GM06990 (cell line): ENCODE results near the gene PRSS12.

ENCODE experiments used
- DNase-seq: peaks from one replicate; pipeline ENCODE4 v3.0.0-alpha.2; 2011; ENCODE audit not compliant: insufficient read length; ENCODE audit errors: extremely low read depth
- H3K27me3 ChIP-seq: replicated peaks from 2 replicates; pipeline ENCODE4 v1.6.0; 2011; ENCODE audit warnings: low read length; ENCODE audit not compliant: control insufficient read depth, insufficient read depth
- H3K36me3 ChIP-seq: 2 replicates; pipeline ENCODE4 v1.5.1; 2011; ENCODE audit warnings: low read length; ENCODE audit not compliant: control insufficient read depth, insufficient read depth
- H3K4me3 ChIP-seq: replicated peaks from 2 replicates; pipeline ENCODE4 v1.5.1; 2011; ENCODE audit warnings: low read depth, mild to moderate bottlenecking, control low read depth, low read length
- CTCF ChIP-seq: IDR thresholded peaks from 2 replicates; pipeline ENCODE4 v1.5.1; 2011; ENCODE audit warnings: low read length, control low read depth, mild to moderate bottlenecking, inconsistent platforms; ENCODE audit not compliant: insufficient read depth, poor library complexity, severe bottlenecking

The PRSS12 gene

DNA sequence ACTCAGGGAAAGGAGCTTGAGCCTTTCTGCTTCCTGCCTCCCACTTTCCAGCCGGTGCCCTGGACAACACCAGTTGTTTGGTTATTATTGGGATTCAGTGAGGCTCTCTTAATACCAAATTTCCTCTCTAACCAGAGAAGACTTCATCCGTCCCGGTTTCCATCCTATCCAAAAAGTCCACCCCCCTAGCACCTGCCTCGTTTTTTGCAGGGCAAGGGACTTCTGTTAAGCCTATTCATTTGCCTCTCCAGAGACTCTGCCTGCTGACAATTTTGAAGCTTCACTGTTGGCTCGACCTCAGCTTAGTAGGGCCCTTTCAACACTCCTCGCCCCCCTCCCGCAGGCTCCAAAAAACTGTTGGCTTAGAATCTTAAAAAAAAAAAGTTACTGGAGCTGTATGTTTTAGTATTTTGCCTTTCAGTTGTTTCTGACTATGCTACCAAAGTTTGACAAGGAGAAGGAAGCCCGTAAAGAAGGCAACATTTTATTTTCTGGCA lies 779 bp upstream of the PRSS12 start:
- H3K36me3 ChIP-seq = no peaks in the 10 kb centered on the region
- DNase-seq = no peak
- no peak for TF ChIP-seq CTCF
- no peak overlapping the region for H3K4me3 ChIP-seq
- H3K27me3 ChIP-seq = no peaks in the 10 kb centered on the region; the same call in none of the 2 replicates

DNA sequence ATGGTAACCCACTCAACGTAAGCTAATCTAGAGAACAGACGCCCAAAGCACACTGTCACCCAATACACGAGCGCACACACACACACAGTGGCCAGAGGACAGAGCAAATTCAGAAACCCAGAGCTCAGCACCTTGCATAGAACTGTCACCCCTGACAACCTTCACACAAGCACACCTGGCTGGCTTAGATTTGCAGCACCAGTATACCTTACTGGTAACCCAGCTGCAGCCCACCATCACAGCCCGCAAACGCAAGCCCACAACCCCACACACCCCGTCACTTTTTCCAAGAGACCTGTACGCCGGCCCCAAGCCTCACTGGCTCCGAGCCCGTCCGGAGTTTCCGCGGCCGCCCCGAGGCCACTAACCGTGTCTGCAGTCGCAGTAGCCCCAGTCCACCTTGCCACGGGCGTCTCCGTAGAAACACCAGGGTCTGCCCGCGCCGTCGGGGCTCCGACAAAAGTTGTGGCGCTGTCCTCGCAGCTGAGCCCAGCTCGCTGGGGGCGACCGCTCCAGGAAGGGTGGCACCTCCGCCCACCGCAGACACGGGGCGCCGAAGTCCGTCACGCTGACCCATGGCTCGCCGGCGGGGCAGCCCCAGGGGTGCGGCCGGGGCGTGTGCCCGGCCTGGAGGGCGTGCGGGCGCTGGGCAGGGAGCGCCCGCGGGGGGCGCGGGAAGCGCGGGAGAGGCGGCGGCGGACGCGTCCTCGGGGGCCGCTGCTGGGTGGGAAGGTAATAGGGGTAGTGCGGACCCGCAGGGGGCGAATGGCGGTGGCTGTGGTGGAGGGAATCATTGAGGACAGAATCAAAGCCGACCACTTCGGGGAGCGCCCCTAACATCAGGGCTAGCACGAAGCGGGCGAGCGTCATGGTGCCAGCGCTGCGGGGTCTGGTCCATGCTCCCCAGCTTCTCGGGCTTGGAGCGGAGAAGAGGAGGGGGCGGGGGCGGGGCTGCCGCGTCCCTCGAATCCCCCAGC lies 664 bp downstream of the PRSS12 start:
- no peaks in the 10 kb centered on the region for H3K36me3 ChIP-seq
- peak; percentile 14 for DNase-seq
- no peaks in the 10 kb centered on the region; the same call in none of the 2 replicates for H3K27me3 ChIP-seq
- H3K4me3 ChIP-seq = no peak overlapping the region
- no peak for TF ChIP-seq CTCF

- no peak for DNase-seq
- no peak overlapping the region for H3K4me3 ChIP-seq
- no peaks in the 10 kb centered on the region for H3K36me3 ChIP-seq
- TF ChIP-seq CTCF = no peak
- no peaks in the 10 kb centered on the region; the same call in none of the 2 replicates for H3K27me3 ChIP-seq
Measured at GRCh38 chr4:118350961-118351360, 1.8 kb downstream of the PRSS12 start.

GRCh38 chr4:118348886-118349285 lies 3.9 kb downstream of the PRSS12 start:
- no peak for DNase-seq
- no peaks in the 10 kb centered on the region; the same call in none of the 2 replicates for H3K27me3 ChIP-seq
- H3K36me3 ChIP-seq = no peaks in the 10 kb centered on the region
- H3K4me3 ChIP-seq = no peak overlapping the region
- no peak for TF ChIP-seq CTCF

DNA sequence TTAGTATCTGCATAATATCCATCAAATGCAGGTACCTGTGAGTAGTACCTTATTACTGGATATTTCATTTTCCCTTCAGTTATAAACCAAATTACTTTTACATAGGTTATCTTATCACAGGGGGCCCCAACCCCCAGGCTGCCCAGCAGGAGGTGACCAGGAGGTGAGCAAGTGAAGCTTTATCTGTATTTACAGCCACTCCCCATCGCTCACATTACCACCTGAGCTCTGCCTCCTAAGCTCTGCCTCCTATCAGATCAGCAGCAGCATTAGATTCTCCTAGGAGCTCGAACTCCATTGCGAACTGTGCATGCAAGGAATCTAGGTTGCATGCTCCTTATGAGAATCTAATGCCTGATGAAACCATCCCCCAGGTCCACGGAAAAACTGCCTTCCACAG lies 6.3 kb downstream of the PRSS12 start:
- H3K27me3 ChIP-seq = no peaks in the 10 kb centered on the region; the same call in 1 of the 2 replicates
- H3K4me3 ChIP-seq = no peak overlapping the region
- TF ChIP-seq CTCF = no peak
- no peaks in the 10 kb centered on the region for H3K36me3 ChIP-seq
- DNase-seq = no peak
